Activated CD4-positive, alpha-beta T cell treated with anti-CD3 and anti-CD28 coated beads for 48 hours (primary cell): ENCODE measurements around the gene NIN.

ENCODE experiments used
- DNase-seq: peaks from one replicate; pipeline ENCODE4 v3.0.0-alpha.2; 2020

NIN gene

GRCh38 chr14:50756300-50756699 is 74.7 kb downstream of the NIN start:
- DNase-seq = no peak

GRCh38 chr14:50750323-50750722 is 80.6 kb downstream of the NIN start:
- DNase-seq = no peak

GRCh38 chr14:50745401-50746058 is 85.4 kb downstream of the NIN start:
- DNase-seq = no peak

- no peak for DNase-seq
Observed at GRCh38 chr14:50744231-50744630, 86.7 kb downstream of the NIN start.

GRCh38 chr14:50741567-50741966 is 89.4 kb downstream of the NIN start:
- no peak for DNase-seq

- DNase-seq = no peak
Observed at GRCh38 chr14:50740856-50741255, 90.1 kb downstream of the NIN start.

GRCh38 chr14:50739186-50739585 is 91.8 kb downstream of the NIN start:
- DNase-seq = no peak

GRCh38 chr14:50736932-50737419 is 94.0 kb downstream of the NIN start:
- peak; percentile 63 for DNase-seq

GRCh38 chr14:50734950-50735695 is 95.8 kb downstream of the NIN start:
- no peak for DNase-seq

- DNase-seq = no peak
Observed at GRCh38 chr14:50733494-50733893, 97.5 kb downstream of the NIN start.

- DNase-seq = no peak
Observed at GRCh38 chr14:50728836-50729235, 102.1 kb downstream of the NIN start.

GRCh38 chr14:50726372-50727107 is 104.4 kb downstream of the NIN start:
- peak; percentile 27 for DNase-seq

GRCh38 chr14:50725761-50726160 is 105.2 kb downstream of the NIN start:
- DNase-seq = no peak

GRCh38 chr14:50719911-50720759 is 110.8 kb downstream of the NIN start:
- no peak for DNase-seq

GRCh38 chr14:50718949-50719348 is 112.0 kb downstream of the NIN start:
- DNase-seq = no peak

GRCh38 chr14:50717811-50718210 is 113.2 kb downstream of the NIN start:
- no peak for DNase-seq

- no peak for DNase-seq
Observed at GRCh38 chr14:50714450-50715073, 116.4 kb downstream of the NIN start.

GRCh38 chr14:50711043-50711442 is 119.9 kb downstream of the NIN start:
- DNase-seq = no peak

- no peak for DNase-seq
Observed at GRCh38 chr14:50705026-50705593, 125.9 kb downstream of the NIN start.

- DNase-seq = no peak
Observed at GRCh38 chr14:50704454-50705010, 126.4 kb downstream of the NIN start.

GRCh38 chr14:50697659-50698290 is 133.2 kb downstream of the NIN start:
- DNase-seq = no peak
